GM08714 (cell line): ENCODE measurements around the gene SLC23A3.

ENCODE experiments used
- H3K4me3 ChIP-seq: fragments of 200-500 bp; sonication (Bioruptor generic); 2 replicates; pipeline ENCODE4 v1.5.1; 2014; ENCODE audit warnings: mild to moderate bottlenecking, low read length, inconsistent platforms
- ZNF274 ChIP-seq: IDR thresholded peaks from 2 replicates; pipeline ENCODE4 v1.6.1; 2012; ENCODE audit warnings: mild to moderate bottlenecking, low read depth, low read length

Gene SLC23A3

DNA sequence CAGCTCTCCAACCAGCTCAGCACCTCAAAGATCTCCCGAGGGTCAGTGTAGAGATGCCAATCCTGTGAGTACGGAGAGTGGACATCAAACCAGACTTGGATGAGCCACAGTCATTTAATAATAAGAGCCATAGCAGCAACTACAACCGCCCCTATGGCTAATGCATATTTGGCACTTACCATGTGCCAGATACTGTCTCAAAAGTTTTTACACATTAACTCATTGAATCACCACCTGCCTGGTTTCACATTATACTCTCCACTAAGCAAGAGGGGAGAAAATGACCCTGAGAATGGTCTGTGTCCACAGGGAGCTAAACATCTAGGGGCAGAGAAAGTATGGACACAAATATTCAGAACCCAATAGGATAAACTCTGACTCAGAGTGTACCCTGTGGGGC, 4.3 kb upstream of the SLC23A3 start:
- H3K4me3 ChIP-seq = no peak overlapping the region
- no peak for TF ChIP-seq ZNF274

GRCh38 chr2:219173176-219173575, 3.3 kb upstream of the SLC23A3 start:
- no peak for TF ChIP-seq ZNF274

GRCh38 chr2:219172231-219173154, 2.7 kb upstream of the SLC23A3 start:
- no peak for TF ChIP-seq ZNF274

More at GRCh38 chr2:219173176-219173575, 3.3 kb upstream of the SLC23A3 start:
- no peak overlapping the region for H3K4me3 ChIP-seq

DNA sequence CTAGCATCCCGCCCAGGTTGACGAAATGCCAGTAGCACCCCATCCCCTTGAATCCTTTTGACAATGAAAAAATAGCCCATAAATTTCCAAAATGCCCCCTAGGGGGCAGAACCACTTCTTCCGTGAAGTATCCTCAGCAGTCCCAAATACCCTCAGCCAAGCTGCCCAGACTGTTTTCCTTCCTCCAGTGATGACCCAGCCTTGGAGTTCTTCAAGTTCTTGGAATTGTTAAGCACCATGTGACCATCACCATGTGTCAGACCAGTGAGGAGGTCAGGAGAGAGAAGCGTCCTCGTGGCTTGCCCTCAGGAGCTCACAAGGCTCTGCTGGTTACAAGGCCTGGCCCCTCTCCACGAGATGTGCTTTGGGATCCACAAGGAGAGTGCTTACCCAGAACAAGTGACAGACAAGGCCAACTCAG, 1.4 kb upstream of the SLC23A3 start:
- no peak for TF ChIP-seq ZNF274

More at GRCh38 chr2:219172231-219173154, 2.7 kb upstream of the SLC23A3 start:
- no peak overlapping the region for H3K4me3 ChIP-seq

GRCh38 chr2:219168932-219169331, 897 bp downstream of the SLC23A3 start:
- H3K4me3 ChIP-seq = no peak overlapping the region
- TF ChIP-seq ZNF274 = no peak

More for the DNA sequence above, 1.4 kb upstream of the SLC23A3 start:
- no peak overlapping the region for H3K4me3 ChIP-seq

GRCh38 chr2:219168526-219168925, 1.3 kb downstream of the SLC23A3 start:
- H3K4me3 ChIP-seq = no peak overlapping the region
- TF ChIP-seq ZNF274 = no peak

DNA sequence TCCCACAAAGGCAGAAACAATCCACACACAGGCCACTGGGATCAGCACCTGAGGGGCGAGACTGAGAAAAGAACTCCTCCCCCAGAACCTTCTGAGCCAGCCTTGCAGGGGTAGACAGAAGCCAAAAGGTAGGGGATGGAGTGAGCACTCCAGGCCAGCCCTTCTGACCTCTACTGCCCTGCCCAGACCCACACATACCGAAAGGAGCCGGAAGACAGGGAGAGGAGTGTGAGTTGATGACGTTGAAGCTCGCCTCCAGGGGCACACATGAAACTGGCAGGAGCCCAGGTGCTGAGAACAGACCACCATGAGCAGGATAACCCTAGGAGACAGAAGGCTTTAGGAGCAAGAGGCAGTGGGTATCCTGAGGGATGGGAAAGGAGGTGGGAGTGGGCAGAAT, 1.8 kb downstream of the SLC23A3 start:
- no peak overlapping the region for H3K4me3 ChIP-seq
- TF ChIP-seq ZNF274 = no peak

DNA sequence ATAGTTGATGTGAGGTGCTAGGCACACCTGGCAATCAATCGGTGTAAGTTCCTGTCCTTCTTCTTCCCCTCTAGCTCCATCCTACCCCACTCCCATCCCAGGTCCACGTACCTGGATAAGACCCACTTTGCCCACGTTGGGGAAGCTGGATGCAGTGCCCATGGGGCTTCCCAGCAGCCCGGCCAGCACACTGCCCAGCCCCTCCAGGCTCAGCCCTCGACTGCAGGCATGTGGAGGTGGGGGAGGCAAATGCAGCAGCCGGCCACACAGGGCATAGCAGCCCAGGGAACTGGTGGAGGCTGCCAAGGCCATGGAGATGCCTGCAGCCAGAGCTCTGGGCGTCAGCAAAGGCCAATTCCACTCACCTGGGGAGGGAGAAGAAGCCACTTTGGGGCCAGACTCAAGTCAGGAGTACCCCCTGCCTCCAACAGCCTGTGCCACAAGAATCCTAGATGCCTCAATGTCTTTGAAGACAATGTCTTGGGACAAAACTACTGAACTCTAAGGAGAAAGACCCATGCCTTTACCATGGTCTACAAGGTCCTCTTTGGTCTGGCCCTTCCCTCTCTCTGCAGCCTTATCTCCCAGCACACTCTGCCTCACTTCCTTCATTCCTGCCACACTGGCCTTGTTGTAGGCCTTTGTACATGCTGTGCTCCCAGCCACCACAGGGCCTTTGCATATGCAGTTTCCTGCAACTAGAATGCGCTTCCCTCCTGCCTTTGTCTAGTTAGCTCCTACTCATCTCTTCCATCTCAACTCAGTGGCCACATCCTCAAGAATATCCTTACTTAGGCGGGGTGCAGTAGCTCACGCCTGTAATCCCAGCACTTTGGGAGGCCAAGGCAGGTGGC, 4.5 kb downstream of the SLC23A3 start:
- no peak for TF ChIP-seq ZNF274
- no peak overlapping the region for H3K4me3 ChIP-seq

DNA sequence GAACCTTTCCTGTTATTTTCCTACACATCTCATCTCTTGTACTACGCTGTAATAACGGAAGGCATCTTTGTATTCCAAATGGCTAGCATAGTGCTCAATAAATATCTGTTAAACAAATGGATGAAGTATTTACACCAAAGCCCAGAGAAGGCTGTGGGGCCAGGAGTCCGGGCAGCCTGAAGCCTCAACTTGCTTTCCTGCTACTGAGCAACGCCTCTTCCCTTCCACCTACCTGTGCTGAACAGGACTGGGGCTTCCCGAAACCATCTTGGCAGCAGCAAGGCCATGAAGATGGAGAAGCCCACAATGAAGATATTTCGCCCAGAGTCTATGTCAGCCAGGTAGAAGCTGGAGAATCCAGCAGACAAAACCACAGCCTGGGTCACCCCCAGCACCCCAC, 6.7 kb downstream of the SLC23A3 start:
- TF ChIP-seq ZNF274 = no peak
- no peak overlapping the region for H3K4me3 ChIP-seq

DNA sequence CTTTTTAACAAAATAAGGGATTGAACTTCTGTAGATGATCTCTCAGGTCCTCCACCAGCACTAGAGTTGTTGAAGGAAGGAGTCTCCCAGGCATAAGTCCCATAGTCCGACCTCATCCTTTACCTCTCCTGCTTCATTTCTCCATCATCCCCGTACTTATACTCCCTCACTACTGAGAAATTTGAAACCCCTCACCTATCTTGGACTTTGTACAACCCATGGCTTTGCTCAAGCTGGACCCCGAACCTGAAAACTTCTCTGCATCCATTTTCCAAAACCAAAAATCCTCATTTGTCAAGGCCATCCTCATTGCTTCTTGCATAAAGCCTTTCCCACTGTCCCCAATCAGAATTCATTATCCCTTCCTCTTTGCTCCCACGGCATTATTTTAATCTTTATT, 8.7 kb downstream of the SLC23A3 start:
- no peak for TF ChIP-seq ZNF274
- H3K4me3 ChIP-seq = peak overlapping the region; percentile 78; the same call in 1 of the 2 replicates

DNA sequence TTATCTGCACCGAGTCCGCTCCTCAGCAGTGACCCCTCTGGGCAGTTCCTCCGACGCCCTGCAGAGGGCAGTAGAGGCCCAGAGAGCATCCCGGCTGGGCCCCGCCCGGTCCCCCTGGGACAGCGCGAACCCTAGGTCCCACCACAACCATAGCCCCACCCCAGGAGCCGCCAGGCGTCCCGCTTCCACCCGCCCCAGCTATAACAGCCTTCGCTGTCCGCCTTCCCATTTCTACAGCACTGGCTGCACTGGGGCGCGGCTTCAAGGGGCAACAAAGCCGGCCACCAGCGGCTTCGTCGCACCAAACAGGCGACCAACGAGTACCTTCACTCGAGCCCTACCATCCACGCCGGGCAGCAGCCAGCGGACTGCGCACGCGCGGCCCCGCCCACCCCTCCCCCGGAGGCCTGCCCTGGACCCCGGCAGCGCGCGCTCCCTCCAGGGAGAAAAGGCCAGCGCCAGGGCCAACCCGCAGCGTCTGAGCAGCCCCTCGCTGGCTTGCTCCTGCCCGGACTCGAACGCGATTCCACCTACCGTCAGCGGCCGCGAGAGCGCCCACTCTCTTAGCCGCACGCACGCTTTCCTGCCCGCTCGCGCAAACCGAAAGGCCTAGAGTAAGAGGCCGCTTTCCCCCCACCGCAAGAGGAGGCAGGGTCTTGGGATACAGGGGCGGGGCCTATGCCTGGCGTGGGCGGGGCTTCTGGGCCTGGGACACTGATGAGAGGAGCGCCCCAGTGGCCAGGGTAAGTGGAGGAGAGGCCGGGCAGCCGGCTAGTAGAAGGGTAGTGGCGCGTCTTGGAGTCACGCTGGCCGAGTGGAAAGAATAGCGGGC, 9.4 kb downstream of the SLC23A3 start, which contains the start of gene NHEJ1:
TSS of gene NHEJ1 (minus strand) at position 630 of the 832 bp plus-strand sequence. CDS start 2,453 bp downstream, outside the sequence.
- TF ChIP-seq ZNF274 = no peak
- H3K4me3 ChIP-seq = peak within 1 kb of the TSS; percentile 78

GRCh38 chr2:219159771-219160185, 10.1 kb downstream of the SLC23A3 start:
- H3K4me3 ChIP-seq = peak overlapping the region; percentile 78; the same call in 1 of the 2 replicates

GRCh38 chr2:219158586-219158985, 11.2 kb downstream of the SLC23A3 start:
- H3K4me3 ChIP-seq = no peak overlapping the region
- no peak for TF ChIP-seq ZNF274

More at GRCh38 chr2:219159771-219160185, 10.1 kb downstream of the SLC23A3 start:
- no peak for TF ChIP-seq ZNF274
